Kidney (tissue), 14 donors: ENCODE data around the gene MPV17. TPM values are rescaled to one million over a fixed set of nuclear protein-coding genes. Genes with fewer than 3 reads are reported as not detected.
A peak's percentile ranks its signal among the peaks of the same experiment; 100 is the strongest.

Experiments
- DNase-seq, 5 donors: peaks; one replicate each; pipeline ENCODE4 v3.0.0-alpha.2; 2013 to 2020
- FAIRE-seq: peaks from 2 replicates; lab custom pipeline; 2012; peaks lifted over from hg19 to GRCh38; lab: Jason Lieb, UNC
- H3K27ac ChIP-seq, 2 donors: one replicate each; pipeline ENCODE4 v1.7.0; 2013; ENCODE audit warnings: low read depth in 2 of 2, low read length in 2 of 2, inconsistent platforms in 1 of 2
- H3K27me3 ChIP-seq: one replicate; pipeline ENCODE4 v1.7.1; 2013; ENCODE audit warnings: low read length, inconsistent platforms; ENCODE audit not compliant: control insufficient read depth, insufficient read depth
- H3K36me3 ChIP-seq, 3 donors: one replicate each; pipeline versions ENCODE4 v1.7.0 to v1.7.1; 2013; ENCODE audit warnings: low read length in 3 of 3, control low read depth in 1 of 3, inconsistent platforms in 1 of 3; ENCODE audit not compliant: insufficient read depth in 3 of 3, control insufficient read depth in 2 of 3
- H3K4me1 ChIP-seq, 3 donors: one replicate each; pipeline versions ENCODE4 v1.7.0 to v1.7.1; 2013; ENCODE audit warnings: low read length in 3 of 3, inconsistent platforms in 1 of 3, low read depth in 1 of 3; ENCODE audit not compliant: control insufficient read depth in 2 of 3, insufficient read depth in 2 of 3
- H3K4me3 ChIP-seq, 3 donors: one replicate each; pipeline versions ENCODE4 v1.7.0 to v1.8.1; 2013; ENCODE audit warnings: low read length in 3 of 3, control low read depth in 1 of 3, inconsistent platforms in 1 of 3
- H3K9ac ChIP-seq, 3 donors: one replicate each; pipeline versions ENCODE4 v1.7.0 to v1.7.1; 2013; ENCODE audit warnings: low read length in 3 of 3, control low read depth in 1 of 3, inconsistent platforms in 1 of 3
- H3K9me3 ChIP-seq, 3 donors: one replicate each; pipeline versions ENCODE4 v1.7.0 to v1.7.1; 2013; ENCODE audit warnings: low read length in 3 of 3, control low read depth in 1 of 3, inconsistent platforms in 1 of 3; ENCODE audit not compliant: control insufficient read depth in 2 of 3, insufficient read depth in 1 of 3
- CTCF ChIP-seq: IDR thresholded peaks from 3 replicates; pipeline ENCODE4 v1.5.1; 2012; ENCODE audit warnings: mild to moderate bottlenecking, moderate library complexity, borderline replicate concordance; ENCODE audit not compliant: insufficient read depth; ENCODE audit errors: extremely low read depth
- intact Hi-C: fragments of 100-400 bp; cut with DNase I; formaldehyde crosslinking; loops from one replicate; pipeline ENCODE4 v1.11.1; 2022
- polyA plus RNA-seq: library from polyadenylated mRNA; stranded (reverse); fragments of 350-450 nt; fragmentation: Illumina TruSeq; extraction: RNeasy Lipid Tissue Mini Kit (QIAGEN cat#74804); gene quantifications from one replicate; pipeline ENCODE4 v1.2.3, GENCODE V29; 2014; ENCODE audit warnings: low read depth, low replicate concordance; ENCODE audit not compliant: insufficient read depth
- total RNA-seq: library from RNA; stranded (reverse); fragmentation: NEBNext Ultra II Directional; extraction: Animal tissue kit (Norgen Biotek cat#: 25700); gene quantifications from one replicate; pipeline ENCODE4 v1.2.1, GENCODE V29; 2021
- donor health status: control.
- donor health status: control.
- donor health status: control.
- donor health status: control.
- donor health status: control.
- donor health status: DM: yes; HTN: yes; CAD: no.
- donor health status: Normal renal cell carcinoma (clear cell type).

MPV17 gene
- total and polyA plus RNA-seq, 2 donors from 2014 or later, result 66.2 to 120 TPM

- no peaks in the 10 kb centered on the region for H3K9me3 ChIP-seq
- H3K27ac ChIP-seq, result no peak overlapping the region
- no peak for FAIRE-seq
- TF ChIP-seq CTCF, result no peak
- no peak overlapping the region for H3K9ac ChIP-seq
- no peak overlapping the region for H3K4me3 ChIP-seq
- no peaks in the 10 kb centered on the region for H3K36me3 ChIP-seq
- H3K27me3 ChIP-seq, result no peaks in the 10 kb centered on the region
- intact Hi-C loops, result no loop called here
- DNase-seq, result no peak
- H3K4me1 ChIP-seq, result no peaks in the 10 kb centered on the region
Measured at GRCh38 chr2:27350106-27350693, 27.3 kb upstream of the MPV17 start.

GRCh38 chr2:27347641-27348040, 24.7 kb upstream of the MPV17 start:
- DNase-seq (no peak), FAIRE-seq (no peak)

GRCh38 chr2:27336173-27336572, 13.3 kb upstream of the MPV17 start:
- Histone ChIP-seq H3K9ac (no peak overlapping the region), H3K27me3 (no peaks in the 10 kb centered on the region), H3K4me1 (no peaks in the 10 kb centered on the region), H3K9me3 (no peaks in the 10 kb centered on the region), H3K36me3 (peaks cover 9 to 44% (median 35%) of the 10 kb centered on the region in 3 donors), H3K4me3 (no peak overlapping the region), H3K27ac (no peak overlapping the region)
- no peak for FAIRE-seq
- intact Hi-C loops, result no loop called here
- TF ChIP-seq CTCF, result no peak
- peak in 1 of 5 donors; percentile 37 for DNase-seq

More at GRCh38 chr2:27347641-27348040, 24.7 kb upstream of the MPV17 start:
- Histone ChIP-seq H3K4me1 (no peaks in the 10 kb centered on the region), H3K36me3 (peaks cover 0 to 5% (median 2%) of the 10 kb centered on the region in 3 donors), H3K27ac (no peak overlapping the region), H3K27me3 (no peaks in the 10 kb centered on the region), H3K4me3 (no peak overlapping the region), H3K9ac (no peak overlapping the region), H3K9me3 (no peaks in the 10 kb centered on the region)
- intact Hi-C loops, result no loop called here
- TF ChIP-seq CTCF, result no peak
